K562 (cell line): Measurements from ENCODE around the gene REX1BD. TPM values are rescaled to one million over a fixed set of nuclear protein-coding genes. Genes with fewer than 3 reads are reported as not detected.

ENCODE experiments used
- CBX1 ChIP-seq: sonication (generic); IDR thresholded peaks from 2 replicates; pipeline ENCODE4 v1.6.1; 2016; ENCODE audit warnings: antibody characterized with exemption, low read depth, mild to moderate bottlenecking
- CUX1 ChIP-seq: fragments of 200-800 bp; sonication (Bioruptor generic); IDR thresholded peaks from 2 replicates; pipeline ENCODE4 v1.6.1; 2016; ENCODE audit warnings: missing genetic modification characterization, missing compliant biosample characterization
- ETV5 ChIP-seq: sonication (generic); formaldehyde crosslinking; IDR thresholded peaks from 2 replicates; pipeline ENCODE4 v1.4.0; 2020; ENCODE audit warnings: low read depth, mild to moderate bottlenecking, missing genetic modification reagents
- FOS ChIP-seq: IDR thresholded peaks from 3 replicates; pipeline ENCODE4 v1.6.1; 2011; ENCODE audit not compliant: insufficient read length; ENCODE audit errors: extremely low read depth
- JUND ChIP-seq, 2 experiments: IDR thresholded peaks; 2 replicates in 1 of 2; 3 replicates in 1 of 2; pipeline ENCODE4 v1.6.1; 2011; ENCODE audit warnings: borderline replicate concordance in 2 of 2, low read depth in 2 of 2, low read length in 2 of 2, improper control_type of control experiment in 1 of 2, missing biosample characterization in 1 of 2, missing genetic modification characterization in 1 of 2, missing genetic modification reagents in 1 of 2
- MAZ ChIP-seq, 2 experiments: fragments of 450-650 bp in 1 of 2; sonication (generic) in 1 of 2; formaldehyde crosslinking; IDR thresholded peaks in 1 of 2; conservative IDR thresholded peaks in 1 of 2; 2 replicates each; pipeline versions ENCODE4 v1.4.0 to v1.5.0; 2020; ENCODE audit warnings: mild to moderate bottlenecking in 1 of 2, missing genetic modification reagents in 1 of 2
- NFE2 ChIP-seq: IDR thresholded peaks from 2 replicates; pipeline ENCODE4 v1.6.1; 2014; ENCODE audit warnings: antibody characterized with exemption, low read depth
- POLR2AphosphoS2 ChIP-seq: IDR thresholded peaks from 2 replicates; pipeline ENCODE4 v1.6.1; 2012; ENCODE audit warnings: low read length, improper control_type of control experiment
- SMC3 ChIP-seq: conservative IDR thresholded peaks from 2 replicates; pipeline ENCODE4 v1.6.1; 2011; ENCODE audit warnings: low read depth, low read length, improper control_type of control experiment; ENCODE audit not compliant: insufficient read depth
- ZNF740 ChIP-seq, 3 experiments: fragments of 200-800 bp in 1 of 3; sonication (Bioruptor generic) in 1 of 3; sonication (generic) in 1 of 3; formaldehyde crosslinking in 1 of 3; IDR thresholded peaks; 2 replicates each; pipeline versions ENCODE4 v1.6.1 to v1.8.0; 2016 to 2022; ENCODE audit warnings: mild to moderate bottlenecking in 2 of 3, missing compliant biosample characterization in 2 of 3, missing genetic modification characterization in 2 of 3, missing genetic modification reagents in 1 of 3
- ZNF764 ChIP-seq: fragments of 250-450 bp; sonication (Bioruptor Pico); IDR thresholded peaks from 2 replicates; pipeline ENCODE4 v1.4.0; 2020; ENCODE audit warnings: low read depth, mild to moderate bottlenecking, moderate library complexity
- polyA plus RNA-seq, 8 experiments: library from polyadenylated mRNA; depleted of rRNA in 4 of 8; stranded (reverse) in 5 of 8; unstranded in 3 of 8; fragments of >200 nt; fragmentation: Nextera tagmentation in 2 of 8; fragmentation: Illumina TruSeq in 1 of 8; extraction: Ambion mirVana in 2 of 8; extraction: Trizol in 1 of 8; gene quantifications; 2 replicates each; pipeline versions ENCODE4 v1.2.1 to v1.2.3, GENCODE V29; 2011 to 2014; ENCODE audit warnings: inconsistent platforms in 1 of 8, missing spikeins in 1 of 8
- total RNA-seq, 7 experiments: library from RNA; depleted of rRNA in 6 of 7; stranded (reverse); fragments of >200 nt in 6 of 7; fragmentation: Illumina TruSeq in 2 of 7; extraction: Trizol in 2 of 7; gene quantifications; 2 replicates each; pipeline versions ENCODE4 v1.2.1 to v1.2.3, GENCODE V29; 2011 to 2021; ENCODE audit warnings: low replicate concordance in 1 of 7
- TF ChIP-seq, protein P1 (sequence below): fragments of 450-650 bp; IDR thresholded peaks from 2 replicates; pipeline ENCODE4 v1.6.1; 2017; ENCODE audit warnings: antibody characterized with exemption, mild to moderate bottlenecking
- TF ChIP-seq, protein P2 (sequence below), 2 experiments: fragments of 250-450 bp in 1 of 2; fragments of 450-650 bp in 1 of 2; sonication (Bioruptor Pico) in 1 of 2; IDR thresholded peaks; 2 replicates each; pipeline versions ENCODE4 v1.6.1 to v1.8.0; 2016 to 2021; ENCODE audit warnings: mild to moderate bottlenecking in 2 of 2, moderate library complexity in 2 of 2, missing compliant biosample characterization in 1 of 2, missing genetic modification characterization in 1 of 2

REX1BD gene
- total and polyA plus RNA-seq, 9 of the 15 experiments (the other 6 are each of a cell fraction or from before 2014, with no cell fraction given), result 1.9 to 136 (median 13.8) TPM

- TF ChIP-seq POLR2AphosphoS2, result 0 out of 2 replicates have a peak, but pooled peaks have one; percentile 42
- TF ChIP-seq JUND (IDR thresholded peaks at IDR 0.05; ENCODE audit: borderline replicate concordance, low read depth, low read length), result no peak
- no peak for TF ChIP-seq JUND (tag; IDR thresholded peaks at IDR 0.05; ENCODE audit: borderline replicate concordance, low read depth, low read length)
- TF ChIP-seq CUX1, result no peak
- TF ChIP-seq, protein P1, sequence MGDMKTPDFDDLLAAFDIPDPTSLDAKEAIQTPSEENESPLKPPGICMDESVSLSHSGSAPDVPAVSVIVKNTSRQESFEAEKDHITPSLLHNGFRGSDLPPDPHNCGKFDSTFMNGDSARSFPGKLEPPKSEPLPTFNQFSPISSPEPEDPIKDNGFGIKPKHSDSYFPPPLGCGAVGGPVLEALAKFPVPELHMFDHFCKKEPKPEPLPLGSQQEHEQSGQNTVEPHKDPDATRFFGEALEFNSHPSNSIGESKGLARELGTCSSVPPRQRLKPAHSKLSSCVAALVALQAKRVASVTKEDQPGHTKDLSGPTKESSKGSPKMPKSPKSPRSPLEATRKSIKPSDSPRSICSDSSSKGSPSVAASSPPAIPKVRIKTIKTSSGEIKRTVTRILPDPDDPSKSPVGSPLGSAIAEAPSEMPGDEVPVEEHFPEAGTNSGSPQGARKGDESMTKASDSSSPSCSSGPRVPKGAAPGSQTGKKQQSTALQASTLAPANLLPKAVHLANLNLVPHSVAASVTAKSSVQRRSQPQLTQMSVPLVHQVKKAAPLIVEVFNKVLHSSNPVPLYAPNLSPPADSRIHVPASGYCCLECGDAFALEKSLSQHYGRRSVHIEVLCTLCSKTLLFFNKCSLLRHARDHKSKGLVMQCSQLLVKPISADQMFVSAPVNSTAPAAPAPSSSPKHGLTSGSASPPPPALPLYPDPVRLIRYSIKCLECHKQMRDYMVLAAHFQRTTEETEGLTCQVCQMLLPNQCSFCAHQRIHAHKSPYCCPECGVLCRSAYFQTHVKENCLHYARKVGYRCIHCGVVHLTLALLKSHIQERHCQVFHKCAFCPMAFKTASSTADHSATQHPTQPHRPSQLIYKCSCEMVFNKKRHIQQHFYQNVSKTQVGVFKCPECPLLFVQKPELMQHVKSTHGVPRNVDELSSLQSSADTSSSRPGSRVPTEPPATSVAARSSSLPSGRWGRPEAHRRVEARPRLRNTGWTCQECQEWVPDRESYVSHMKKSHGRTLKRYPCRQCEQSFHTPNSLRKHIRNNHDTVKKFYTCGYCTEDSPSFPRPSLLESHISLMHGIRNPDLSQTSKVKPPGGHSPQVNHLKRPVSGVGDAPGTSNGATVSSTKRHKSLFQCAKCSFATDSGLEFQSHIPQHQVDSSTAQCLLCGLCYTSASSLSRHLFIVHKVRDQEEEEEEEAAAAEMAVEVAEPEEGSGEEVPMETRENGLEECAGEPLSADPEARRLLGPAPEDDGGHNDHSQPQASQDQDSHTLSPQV, result 0 out of 2 replicates have a peak, but pooled peaks have one; percentile 25
- peak; percentile 60; the same call in 1 of the 2 replicates for TF ChIP-seq CBX1
- TF ChIP-seq, protein P2, sequence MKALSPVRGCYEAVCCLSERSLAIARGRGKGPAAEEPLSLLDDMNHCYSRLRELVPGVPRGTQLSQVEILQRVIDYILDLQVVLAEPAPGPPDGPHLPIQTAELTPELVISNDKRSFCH (CRISPR knock-in tag; IDR thresholded peaks at IDR 0.05), result no peak
- TF ChIP-seq, protein P2 (tag; IDR thresholded peaks at IDR 0.05), result 0 out of 2 replicates have a peak, but pooled peaks have one; percentile 30
- TF ChIP-seq ZNF764 (CRISPR knock-in tag), result peak; percentile 26; the same call in 1 of the 2 replicates
- TF ChIP-seq ZNF740 (CRISPR knock-in tag; IDR thresholded peaks at IDR 0.05), result peak; percentile 38; the same call in 1 of the 2 replicates
- TF ChIP-seq ZNF740 (tag; IDR thresholded peaks at IDR 0.05), result no peak
- TF ChIP-seq FOS, result peak; percentile 48
- TF ChIP-seq ETV5 (CRISPR knock-in tag), result 0 out of 2 replicates have a peak, but pooled peaks have one; percentile 27
- peak; percentile 36; the same call in 1 of the 2 replicates for TF ChIP-seq SMC3
- TF ChIP-seq NFE2, result no peak
- peak; percentile 59 to 68; a peak in 3 of 4 replicates for TF ChIP-seq MAZ (CRISPR knock-in tag; conservative IDR thresholded peaks at IDR 0.05 in 1 of 2, IDR thresholded peaks at IDR 0.05 in 1 of 2)
These were observed 5.7 kb downstream of the REX1BD start (continued) for GRCh38 chr19:18594096-18594823.
